ENCODE results near the gene TLR4.

- TF ChIP-seq EZH2 (IDR thresholded peaks at IDR 0.05; ENCODE audit: insufficient read depth, poor library complexity, severe bottlenecking) (no peak), EZH2phosphoT487 (IDR thresholded peaks at IDR 0.05; ENCODE audit: insufficient read depth, low read depth) (no peak)
Measured at GRCh38 chr9:117718085-117718484, 13.9 kb downstream of the TLR4 start.

Data from GM23248 (cell line).